Fibroblast of lung (primary cell): Measurements from ENCODE around the gene HIBCH. TPM values are rescaled to one million over a fixed set of nuclear protein-coding genes. Genes with fewer than 3 reads are reported as not detected.

Source experiments
- DNase-seq, 2 donors: peaks; one replicate each; pipeline versions ENCODE4 v3.0.0 to v3.0.0-alpha.2; 2010; ENCODE audit warnings: low read depth in 2 of 2
- H2AFZ ChIP-seq: 2 replicates; pipeline ENCODE4 v1.5.1; 2012; ENCODE audit warnings: low read length, control low read depth, inconsistent platforms
- H3K27ac ChIP-seq: 2 replicates; pipeline ENCODE4 v1.5.1; 2011; ENCODE audit warnings: low read length, control low read depth; ENCODE audit not compliant: insufficient read depth
- H3K27me3 ChIP-seq: 2 replicates; pipeline ENCODE4 v1.5.1; 2011; ENCODE audit warnings: mild to moderate bottlenecking, low read length; ENCODE audit not compliant: control insufficient read depth, insufficient read depth
- H3K36me3 ChIP-seq: 2 replicates; pipeline ENCODE4 v1.5.1; 2011; ENCODE audit warnings: low read length; ENCODE audit not compliant: control insufficient read depth, insufficient read depth
- H3K4me1 ChIP-seq: 2 replicates; pipeline ENCODE4 v1.5.1; 2011; ENCODE audit warnings: low read length; ENCODE audit not compliant: control insufficient read depth, insufficient read depth; ENCODE audit errors: extremely low read depth
- H3K4me2 ChIP-seq: 2 replicates; pipeline ENCODE4 v1.5.1; 2011; ENCODE audit warnings: low read length, control low read depth; ENCODE audit not compliant: insufficient read depth; ENCODE audit errors: extremely low read depth
- H3K4me3 ChIP-seq, 4 experiments: fragments of 200-600 bp in 1 of 4; sonication (generic) in 1 of 4; replicated peaks in 1 of 4; 2 replicates each; pipeline ENCODE4 v1.5.1; 2011 to 2016; ENCODE audit warnings: low read length in 4 of 4, low read depth in 3 of 4, mild to moderate bottlenecking in 3 of 4, control low read depth in 2 of 4, inconsistent platforms in 1 of 4, mixed read lengths in 1 of 4; ENCODE audit not compliant: insufficient read depth in 1 of 4; ENCODE audit errors: control extremely low read depth in 1 of 4
- H3K79me2 ChIP-seq: 2 replicates; pipeline ENCODE4 v1.5.1; 2012; ENCODE audit warnings: mild to moderate bottlenecking, low read length, inconsistent platforms; ENCODE audit not compliant: control insufficient read depth, insufficient read depth
- H3K9ac ChIP-seq: 2 replicates; pipeline ENCODE4 v1.5.1; 2011; ENCODE audit warnings: mild to moderate bottlenecking, low read length, control low read depth; ENCODE audit not compliant: insufficient read depth
- H3K9me3 ChIP-seq: 2 replicates; pipeline ENCODE4 v1.5.1; 2012; ENCODE audit warnings: low read depth, low read length; ENCODE audit not compliant: control insufficient read depth, insufficient read depth
- H4K20me1 ChIP-seq: 2 replicates; pipeline ENCODE4 v1.5.1; 2011; ENCODE audit warnings: low read length; ENCODE audit not compliant: control insufficient read depth, insufficient read depth; ENCODE audit errors: extremely low read depth
- EZH2 ChIP-seq: IDR thresholded peaks from 2 replicates; pipeline ENCODE4 v1.5.1; 2012; ENCODE audit warnings: low read length, control low read depth, mild to moderate bottlenecking; ENCODE audit errors: missing control alignments
- polyA plus RNA-seq, 2 donors: library from polyadenylated mRNA; depleted of rRNA in 1 of 2; stranded (reverse) in 1 of 2; unstranded in 1 of 2; fragments of >200 nt; gene quantifications; 2 replicates each; pipeline ENCODE4 v1.2.1, GENCODE V29; 2011 to 2012; ENCODE audit warnings: missing spikeins in 1 of 2
- total RNA-seq: library from RNA; depleted of rRNA; stranded (reverse); fragments of >200 nt; gene quantifications from 2 replicates; pipeline ENCODE4 v1.2.1, GENCODE V29; 2014
- TF ChIP-seq, protein P1 (sequence below), 2 donors: IDR thresholded peaks in 1 of 2; conservative IDR thresholded peaks in 1 of 2; 1 replicate in 1 of 2; 2 replicates in 1 of 2; pipeline ENCODE4 v1.5.1; 2011 to 2012; ENCODE audit warnings: low read length in 2 of 2, control low read depth in 1 of 2, inconsistent platforms in 1 of 2, low read depth in 1 of 2, mild to moderate bottlenecking in 1 of 2

HIBCH gene
- total and polyA plus RNA-seq, 2 donors (not counting 1 experiment from before 2014, with no cell fraction given) = 14.9 to 19.2 TPM

DNA sequence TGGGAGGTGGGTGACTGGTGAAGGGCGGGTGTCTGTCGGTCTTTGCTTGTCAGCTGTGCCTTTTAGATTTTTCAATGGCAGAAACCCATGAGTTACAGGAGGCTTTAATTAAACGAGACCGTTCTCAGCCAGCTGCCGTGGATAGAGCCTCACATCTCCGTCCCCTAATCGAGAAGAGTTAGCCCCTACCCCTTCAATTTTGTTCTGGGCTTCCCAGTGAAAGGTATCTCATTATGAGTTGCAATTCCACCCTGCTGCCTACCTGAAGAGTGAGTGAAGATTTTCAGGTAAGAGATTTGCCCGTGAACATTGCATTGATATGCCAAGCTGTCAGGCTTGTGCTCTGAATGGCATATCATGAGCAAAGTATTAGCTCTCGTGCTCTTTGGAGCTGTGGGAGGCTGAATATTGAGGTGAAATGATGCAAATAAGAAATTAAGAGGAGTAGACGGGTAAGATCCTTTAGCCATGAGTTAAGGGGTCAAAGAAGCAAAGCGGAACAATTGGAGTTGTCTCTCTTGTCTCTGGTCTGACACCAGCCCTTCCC, 138.4 kb downstream of the HIBCH start:
- no peaks in the 10 kb centered on the region for H3K9me3 ChIP-seq
- no peaks in the 10 kb centered on the region for H3K79me2 ChIP-seq
- H3K36me3 ChIP-seq = no peaks in the 10 kb centered on the region
- peak overlapping the region; percentile 87 for H3K4me2 ChIP-seq
- no peaks in the 10 kb centered on the region for H4K20me1 ChIP-seq
- no peak overlapping the region for H3K27ac ChIP-seq
- peak overlapping the region; percentile 63 for H2AFZ ChIP-seq
- H3K27me3 ChIP-seq = no peaks in the 10 kb centered on the region
- no peak for TF ChIP-seq EZH2
- TF ChIP-seq, protein P1, sequence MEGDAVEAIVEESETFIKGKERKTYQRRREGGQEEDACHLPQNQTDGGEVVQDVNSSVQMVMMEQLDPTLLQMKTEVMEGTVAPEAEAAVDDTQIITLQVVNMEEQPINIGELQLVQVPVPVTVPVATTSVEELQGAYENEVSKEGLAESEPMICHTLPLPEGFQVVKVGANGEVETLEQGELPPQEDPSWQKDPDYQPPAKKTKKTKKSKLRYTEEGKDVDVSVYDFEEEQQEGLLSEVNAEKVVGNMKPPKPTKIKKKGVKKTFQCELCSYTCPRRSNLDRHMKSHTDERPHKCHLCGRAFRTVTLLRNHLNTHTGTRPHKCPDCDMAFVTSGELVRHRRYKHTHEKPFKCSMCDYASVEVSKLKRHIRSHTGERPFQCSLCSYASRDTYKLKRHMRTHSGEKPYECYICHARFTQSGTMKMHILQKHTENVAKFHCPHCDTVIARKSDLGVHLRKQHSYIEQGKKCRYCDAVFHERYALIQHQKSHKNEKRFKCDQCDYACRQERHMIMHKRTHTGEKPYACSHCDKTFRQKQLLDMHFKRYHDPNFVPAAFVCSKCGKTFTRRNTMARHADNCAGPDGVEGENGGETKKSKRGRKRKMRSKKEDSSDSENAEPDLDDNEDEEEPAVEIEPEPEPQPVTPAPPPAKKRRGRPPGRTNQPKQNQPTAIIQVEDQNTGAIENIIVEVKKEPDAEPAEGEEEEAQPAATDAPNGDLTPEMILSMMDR (conservative IDR thresholded peaks at IDR 0.05 in 1 of 2, IDR thresholded peaks at IDR 0.05 in 1 of 2; ENCODE audit: low read depth in 1 of 2, low read length in 2 of 2) = no peak
- H3K4me1 ChIP-seq = no peaks in the 10 kb centered on the region
- peak overlapping the region; percentile 20 to 61 (median 45) for H3K4me3 ChIP-seq
- H3K9ac ChIP-seq = peak overlapping the region; percentile 30
- no peak for DNase-seq

DNA sequence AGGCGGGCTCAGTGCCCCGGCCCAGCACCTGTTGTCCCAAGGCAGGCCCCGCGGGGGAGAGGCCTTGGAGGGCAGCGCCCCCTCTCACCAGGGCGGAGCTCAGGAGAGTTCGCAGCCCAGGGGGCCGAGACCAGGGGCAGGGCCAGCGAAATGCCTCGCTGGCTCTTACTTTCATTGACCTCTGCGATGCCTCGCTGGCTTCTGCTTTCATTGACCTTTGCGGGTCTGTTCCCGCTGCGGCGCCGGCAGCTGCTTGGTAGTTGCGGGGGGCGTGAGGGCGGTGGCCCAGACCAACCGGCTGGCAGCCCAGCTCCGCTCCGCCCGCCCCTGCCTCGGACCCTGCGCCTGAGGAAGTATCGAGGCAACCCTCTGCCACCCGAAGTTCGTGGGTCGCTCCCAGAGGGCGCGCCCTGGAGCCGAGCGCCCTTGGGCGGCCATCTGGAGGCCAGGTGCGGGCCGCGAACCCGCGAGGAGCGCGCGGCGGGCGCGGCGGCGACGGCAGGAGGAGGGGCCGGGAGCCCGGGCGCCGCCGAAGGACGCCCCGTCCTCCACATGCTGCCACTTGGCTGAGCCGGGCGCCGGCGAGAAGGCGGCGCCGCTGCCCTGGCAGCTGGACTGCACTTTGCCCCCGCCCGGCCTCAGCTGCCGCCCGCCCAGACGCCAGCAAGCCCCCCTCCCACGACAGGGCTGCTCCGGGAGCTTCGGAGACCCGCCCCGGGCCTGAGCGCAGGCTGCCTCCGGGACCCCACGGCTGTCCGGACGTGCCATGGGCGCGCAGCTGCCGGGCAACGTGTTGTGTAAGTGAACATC, 139.1 kb downstream of the HIBCH start:
- TF ChIP-seq, protein P1 (conservative IDR thresholded peaks at IDR 0.05 in 1 of 2, IDR thresholded peaks at IDR 0.05 in 1 of 2; ENCODE audit: low read depth in 1 of 2, low read length in 2 of 2) = peak; percentile 33 to 35
- TF ChIP-seq EZH2 = no peak
- Histone ChIP-seq H3K36me3 (no peaks in the 10 kb centered on the region), H3K4me2 (peak overlapping the region; percentile 92), H3K4me1 (no peaks in the 10 kb centered on the region), H2AFZ (peak overlapping the region; percentile 63), H4K20me1 (no peaks in the 10 kb centered on the region), H3K79me2 (no peaks in the 10 kb centered on the region), H3K27ac (no peak overlapping the region), H3K27me3 (no peaks in the 10 kb centered on the region), H3K4me3 (peak overlapping the region; percentile 45 to 65 (median 58)), H3K9me3 (no peaks in the 10 kb centered on the region), H3K9ac (peak overlapping the region; percentile 48)
- peak; percentile 26 to 27 for DNase-seq

DNA sequence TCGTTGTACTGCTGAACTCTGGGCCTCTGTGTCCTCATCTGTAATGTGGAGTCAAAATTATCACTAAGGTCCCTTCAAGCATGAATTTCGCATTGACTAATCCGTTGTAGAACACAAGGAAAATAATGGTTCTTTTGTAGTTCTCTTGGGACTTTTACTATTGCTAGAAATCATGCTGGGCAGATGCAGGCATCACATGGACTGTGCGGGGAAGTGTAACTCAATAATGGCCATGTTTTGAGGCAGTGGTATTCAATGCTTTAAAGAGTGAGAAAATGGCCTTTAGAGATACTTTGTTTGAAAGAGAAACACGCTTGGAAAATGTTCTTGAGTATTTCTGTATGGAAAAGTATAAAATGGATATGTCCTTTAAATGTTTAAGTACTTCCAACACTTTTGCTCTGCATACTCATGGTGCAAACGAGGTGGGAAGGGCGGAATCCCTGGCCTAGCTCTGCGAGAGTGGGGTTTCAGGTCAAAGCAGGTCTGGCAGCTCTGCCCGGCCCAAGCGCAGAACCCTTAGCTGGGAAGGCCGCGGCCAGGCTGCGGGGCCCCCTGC, 139.8 kb downstream of the HIBCH start:
- H3K27me3 ChIP-seq = no peaks in the 10 kb centered on the region
- no peak overlapping the region for H3K9ac ChIP-seq

More for the DNA sequence above, 139.8 kb downstream of the HIBCH start:
- no peaks in the 10 kb centered on the region for H4K20me1 ChIP-seq
- no peak overlapping the region for H3K27ac ChIP-seq
- H3K4me3 ChIP-seq = peak overlapping the region; percentile 45 to 65 (median 58)
- peak overlapping the region; percentile 92 for H3K4me2 ChIP-seq
- no peaks in the 10 kb centered on the region for H3K36me3 ChIP-seq
- TF ChIP-seq, protein P1 (conservative IDR thresholded peaks at IDR 0.05 in 1 of 2, IDR thresholded peaks at IDR 0.05 in 1 of 2; ENCODE audit: low read depth in 1 of 2, low read length in 2 of 2) = no peak
- TF ChIP-seq EZH2 = no peak
- no peaks in the 10 kb centered on the region for H3K9me3 ChIP-seq
- no peaks in the 10 kb centered on the region for H3K79me2 ChIP-seq
- no peak overlapping the region for H2AFZ ChIP-seq
- DNase-seq = peak in 1 of 2 donors; percentile 8
- no peaks in the 10 kb centered on the region for H3K4me1 ChIP-seq
